Liver (tissue), 9 donors: ENCODE data around the gene ASCL5. TPM values are rescaled to one million over a fixed set of nuclear protein-coding genes. Genes with fewer than 3 reads are reported as not detected.
A peak's percentile ranks its signal among the peaks of the same experiment; 100 is the strongest.

ENCODE experiments used
- DNase-seq: peaks from one replicate; pipeline ENCODE4 v3.0.0-alpha.2; 2017; ENCODE audit warnings: low spot score
- H3K27ac ChIP-seq, 2 donors: one replicate each; pipeline ENCODE4 v1.7.0; 2013; ENCODE audit warnings: inconsistent platforms in 2 of 2, low read length in 2 of 2, control low read depth in 1 of 2, low read depth in 1 of 2, mild to moderate bottlenecking in 1 of 2
- H3K27me3 ChIP-seq, 4 donors: one replicate each; pipeline versions ENCODE4 v1.6.1 to v1.7.0; 2013; ENCODE audit warnings: low read length in 3 of 4, inconsistent platforms in 1 of 4, mild to moderate bottlenecking in 1 of 4, moderate library complexity in 1 of 4; ENCODE audit not compliant: control insufficient read depth in 4 of 4, insufficient read depth in 4 of 4
- H3K36me3 ChIP-seq, 4 donors: one replicate each; pipeline versions ENCODE4 v1.6.1 to v1.7.0; 2013; ENCODE audit warnings: low read length in 3 of 4, mild to moderate bottlenecking in 3 of 4, low read depth in 1 of 4, moderate library complexity in 1 of 4; ENCODE audit not compliant: control insufficient read depth in 4 of 4, insufficient read depth in 3 of 4
- H3K4me1 ChIP-seq, 4 donors: one replicate each; pipeline versions ENCODE4 v1.6.1 to v1.7.0; 2013; ENCODE audit warnings: low read length in 3 of 4, mild to moderate bottlenecking in 3 of 4, moderate library complexity in 1 of 4; ENCODE audit not compliant: control insufficient read depth in 4 of 4, insufficient read depth in 4 of 4
- H3K4me3 ChIP-seq, 3 donors: one replicate each; pipeline versions ENCODE4 v1.6.1 to v1.7.0; 2013; ENCODE audit warnings: low read length in 3 of 3, control low read depth in 1 of 3, low read depth in 1 of 3, mild to moderate bottlenecking in 1 of 3
- H3K9ac ChIP-seq, 2 donors: one replicate each; pipeline ENCODE4 v1.7.0; 2013; ENCODE audit warnings: low read length in 2 of 2, mild to moderate bottlenecking in 2 of 2, moderate library complexity in 2 of 2, control low read depth in 1 of 2, low read depth in 1 of 2
- H3K9me3 ChIP-seq, 4 donors: one replicate each; pipeline versions ENCODE4 v1.6.1 to v1.7.0; 2013; ENCODE audit warnings: low read length in 3 of 4; ENCODE audit not compliant: control insufficient read depth in 4 of 4
- ATF3 ChIP-seq: IDR thresholded peaks from 2 replicates; pipeline ENCODE4 v1.6.1; 2016; ENCODE audit warnings: antibody characterized with exemption
- CTCF ChIP-seq: fragments of 150-350 bp; IDR thresholded peaks from 2 replicates; pipeline ENCODE4 v1.5.1; 2017; ENCODE audit warnings: improper control_type of control experiment, low read depth, low read length; ENCODE audit not compliant: missing input control
- EGR1 ChIP-seq, 2 donors: IDR thresholded peaks; 2 replicates each; pipeline ENCODE4 v1.6.1; 2016 to 2018; ENCODE audit warnings: antibody characterized with exemption in 2 of 2, low read depth in 2 of 2
- FOXA1 ChIP-seq: IDR thresholded peaks from 2 replicates; pipeline ENCODE4 v1.6.1; 2016; ENCODE audit warnings: antibody characterized with exemption
- FOXA2 ChIP-seq: IDR thresholded peaks from 2 replicates; pipeline ENCODE4 v1.6.1; 2016; ENCODE audit warnings: antibody characterized with exemption
- GABPA ChIP-seq, 2 donors: IDR thresholded peaks in 1 of 2; conservative IDR thresholded peaks in 1 of 2; 2 replicates each; pipeline ENCODE4 v1.6.1; 2016; ENCODE audit warnings: antibody characterized with exemption in 2 of 2, mild to moderate bottlenecking in 1 of 2, moderate library complexity in 1 of 2
- HNF4A ChIP-seq, 2 donors: conservative IDR thresholded peaks; 2 replicates each; pipeline ENCODE4 v1.6.1; 2016; ENCODE audit warnings: antibody characterized with exemption in 2 of 2, mild to moderate bottlenecking in 2 of 2
- JUND ChIP-seq, 2 donors: IDR thresholded peaks; 2 replicates each; pipeline ENCODE4 v1.6.1; 2016; ENCODE audit warnings: antibody characterized with exemption in 2 of 2
- MAX ChIP-seq: IDR thresholded peaks from 2 replicates; pipeline ENCODE4 v1.6.1; 2016; ENCODE audit warnings: antibody characterized with exemption
- NR2F2 ChIP-seq: IDR thresholded peaks from 2 replicates; pipeline ENCODE4 v1.6.1; 2016; ENCODE audit warnings: antibody characterized with exemption
- RAD21 ChIP-seq, 2 donors: IDR thresholded peaks; 2 replicates each; pipeline ENCODE4 v1.6.1; 2016; ENCODE audit warnings: antibody characterized with exemption in 2 of 2, mild to moderate bottlenecking in 2 of 2
- REST ChIP-seq: IDR thresholded peaks from 2 replicates; pipeline ENCODE4 v1.6.1; 2016; ENCODE audit warnings: antibody characterized with exemption, mild to moderate bottlenecking
- RXRA ChIP-seq, 2 donors: IDR thresholded peaks; 2 replicates each; pipeline ENCODE4 v1.6.1; 2017 to 2018; ENCODE audit warnings: antibody characterized with exemption in 2 of 2, mild to moderate bottlenecking in 1 of 2
- SP1 ChIP-seq: IDR thresholded peaks from 2 replicates; pipeline ENCODE4 v1.6.1; 2018; ENCODE audit warnings: antibody characterized with exemption, mild to moderate bottlenecking
- TAF1 ChIP-seq: conservative IDR thresholded peaks from 2 replicates; pipeline ENCODE4 v1.6.1; 2016; ENCODE audit warnings: antibody characterized with exemption, mild to moderate bottlenecking
- YY1 ChIP-seq: IDR thresholded peaks from 2 replicates; pipeline ENCODE4 v1.6.1; 2016; ENCODE audit warnings: antibody characterized with exemption, mild to moderate bottlenecking
- ZBTB33 ChIP-seq: IDR thresholded peaks from 2 replicates; pipeline ENCODE4 v1.6.1; 2016; ENCODE audit warnings: antibody characterized with exemption
- WGBS: extraction: QIAGEN DNeasy Blood & Tissue Kit; methylation state at CpG from one replicate; pipeline ENCODE4 v1.1.7; 2013; 5-methylcytosine and 5-hydroxymethylcytosine counted together
- polyA plus RNA-seq, 2 donors: library from polyadenylated mRNA; stranded (reverse) in 1 of 2; unstranded in 1 of 2; fragments of 200-250 nt in 1 of 2; fragments of >200 nt in 1 of 2; fragmentation: Nextera tagmentation in 1 of 2; extraction: Ambion mirVana in 1 of 2; gene quantifications; one replicate each; pipeline versions ENCODE4 v1.2.1 to v1.2.3, GENCODE V29; 2013 to 2015
- total RNA-seq, 2 donors: library from RNA; depleted of rRNA; stranded (reverse); fragments of >200 nt; gene quantifications; one replicate each; pipeline ENCODE4 v1.2.3, GENCODE V29; 2014
- donor health status: healthy.
- donor health status: healthy.
- donor health status: healthy.
- donor health status: healthy.
- donor health status: healthy.

The ASCL5 gene
- total and polyA plus RNA-seq, 4 donors, result not detected

- Histone ChIP-seq H3K36me3 (no peaks in the 10 kb centered on the region), H3K9me3 (no peaks in the 10 kb centered on the region), H3K9ac (no peak overlapping the region), H3K27me3 (no peaks in the 10 kb centered on the region), H3K4me1 (no peaks in the 10 kb centered on the region), H3K27ac (no peak overlapping the region), H3K4me3 (no peak overlapping the region)
- 70% methylated on average over 12 of the region's 12 CpGs for WGBS
- peak; percentile 53 for DNase-seq
- TF ChIP-seq MAX (no peak), FOXA2 (no peak), RXRA (IDR thresholded peaks at IDR 0.05) (no peak), HNF4A (conservative IDR thresholded peaks at IDR 0.05) (peak in 1 of 2 donors; percentile 25), GABPA (IDR thresholded peaks at IDR 0.05 in 1 of 2, conservative IDR thresholded peaks at IDR 0.05 in 1 of 2) (no peak), ZBTB33 (no peak), RAD21 (IDR thresholded peaks at IDR 0.05) (peak; percentile 75 to 82), JUND (IDR thresholded peaks at IDR 0.05) (no peak), FOXA1 (no peak), REST (no peak), ATF3 (no peak), NR2F2 (no peak), CTCF (peak; percentile 57)
These were observed 40.9 kb downstream of the ASCL5 start for GRCh38 chr1:201085902-201086735.

GRCh38 chr1:201084295-201084694, 42.7 kb downstream of the ASCL5 start:
- Histone ChIP-seq H3K9ac (no peak overlapping the region), H3K27me3 (no peaks in the 10 kb centered on the region), H3K36me3 (no peaks in the 10 kb centered on the region), H3K27ac (no peak overlapping the region), H3K9me3 (no peaks in the 10 kb centered on the region), H3K4me1 (no peaks in the 10 kb centered on the region), H3K4me3 (no peak overlapping the region)
- 70% methylated on average over 6 of the region's 6 CpGs for WGBS
- no peak for DNase-seq
- no peak for TF ChIP-seq HNF4A (conservative IDR thresholded peaks at IDR 0.05)
- no peak for TF ChIP-seq FOXA1
- no peak for TF ChIP-seq YY1
- no peak for TF ChIP-seq JUND (IDR thresholded peaks at IDR 0.05)
- no peak for TF ChIP-seq TAF1
- no peak for TF ChIP-seq EGR1 (IDR thresholded peaks at IDR 0.05; ENCODE audit: low read depth in 2 of 2)
- no peak for TF ChIP-seq RXRA (IDR thresholded peaks at IDR 0.05)
- TF ChIP-seq SP1, result no peak
- TF ChIP-seq NR2F2, result no peak
- no peak for TF ChIP-seq FOXA2
- no peak for TF ChIP-seq CTCF
- TF ChIP-seq REST, result no peak
